GM18508 (cell line): ENCODE measurements around the gene CNOT6.

Experiments
- ATAC-seq: cut with Tn5 transposase; IDR thresholded peaks from one replicate; pipeline ENCODE4 v1.9.1; 2021; ENCODE audit warnings: moderate number of reproducible peaks; ENCODE audit not compliant: insufficient read depth, unreplicated experiment

Gene CNOT6

DNA sequence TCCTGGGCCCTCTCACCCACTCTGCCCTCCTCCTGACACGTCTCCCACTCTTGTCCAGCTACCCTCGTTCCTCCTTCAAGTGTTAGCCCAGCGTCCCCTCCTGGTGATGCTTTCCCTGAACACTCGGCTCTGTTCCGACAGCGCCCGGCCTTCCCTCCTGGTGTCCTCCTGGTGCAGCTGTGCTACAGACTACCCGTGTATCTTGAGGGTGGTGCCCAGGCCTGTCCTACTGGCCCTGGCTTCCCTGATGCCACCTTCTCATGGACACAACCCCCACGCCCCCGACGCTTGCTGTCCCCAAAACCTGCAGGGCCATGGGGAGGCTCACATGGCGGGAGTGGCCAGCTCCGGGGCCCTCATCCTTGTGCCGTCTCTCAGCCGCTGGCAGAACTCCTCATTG, 118.5 kb downstream of the CNOT6 start:
- no peak for ATAC-seq

GRCh38 chr5:180613188-180613813, 119.1 kb downstream of the CNOT6 start:
- no peak for ATAC-seq

GRCh38 chr5:180613814-180614188, 119.6 kb downstream of the CNOT6 start:
- ATAC-seq = no peak

- ATAC-seq = no peak
Measured at GRCh38 chr5:180618487-180618828, 124.3 kb downstream of the CNOT6 start.

GRCh38 chr5:180618829-180619562, 124.8 kb downstream of the CNOT6 start:
- no peak for ATAC-seq

DNA sequence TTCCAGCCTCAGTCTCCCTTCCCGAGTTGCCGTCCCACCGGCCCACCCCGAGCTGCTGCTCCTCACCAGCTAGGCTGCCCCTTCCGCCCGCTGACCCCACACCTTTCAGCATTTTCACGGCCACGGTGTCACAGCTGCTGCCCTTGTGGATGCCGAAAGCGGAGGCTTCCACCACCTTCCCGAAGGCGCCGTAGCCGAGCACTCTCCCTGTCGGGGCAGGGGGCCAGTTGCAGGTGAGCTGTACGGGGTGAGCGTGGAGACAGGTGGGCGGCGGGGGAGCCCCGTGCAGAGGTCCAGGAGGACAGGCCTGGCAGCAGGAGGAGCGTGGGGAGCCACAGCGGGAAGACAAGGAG, 125.4 kb downstream of the CNOT6 start:
- ATAC-seq = no peak

DNA sequence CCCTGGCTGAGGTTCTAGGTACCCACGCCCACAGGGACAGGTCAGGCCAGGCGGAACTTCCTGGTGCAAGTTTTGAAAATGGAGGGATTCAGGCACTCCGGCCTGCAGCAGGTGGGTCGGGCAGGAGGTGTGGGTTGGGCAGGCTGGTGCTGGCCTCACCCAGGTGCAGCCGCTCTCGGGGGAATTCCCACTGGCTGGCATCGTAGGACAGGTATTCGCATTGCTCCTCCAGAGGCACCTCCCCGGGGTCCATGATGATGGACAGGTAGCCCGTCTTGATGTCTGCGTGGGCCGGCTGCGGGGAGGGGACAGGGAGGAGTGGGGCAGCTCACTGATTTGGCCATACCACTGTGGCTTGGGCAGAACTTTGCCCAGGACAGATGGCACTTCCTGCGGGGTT, 125.8 kb downstream of the CNOT6 start:
- no peak for ATAC-seq

DNA sequence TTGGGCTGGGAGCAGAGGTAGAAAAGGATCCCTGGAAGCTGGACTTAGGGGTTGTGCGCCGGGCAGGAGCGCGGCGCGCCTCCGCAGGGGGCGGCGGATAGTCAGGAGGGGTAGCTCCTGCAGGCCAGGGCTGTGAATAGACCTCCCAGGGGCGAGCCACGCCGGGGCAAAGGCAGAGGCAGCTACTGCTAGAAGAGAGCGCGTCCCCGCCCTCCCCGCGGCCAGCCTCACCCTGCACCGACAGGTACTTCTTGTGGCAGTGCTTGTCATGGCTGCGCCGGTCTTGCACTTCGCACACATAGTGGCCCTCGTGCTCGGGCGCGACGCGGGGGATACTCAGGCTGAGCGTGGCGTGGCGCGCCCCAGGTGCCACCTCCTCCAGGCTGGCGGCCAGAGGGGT, 127.1 kb downstream of the CNOT6 start:
- no peak for ATAC-seq

DNA sequence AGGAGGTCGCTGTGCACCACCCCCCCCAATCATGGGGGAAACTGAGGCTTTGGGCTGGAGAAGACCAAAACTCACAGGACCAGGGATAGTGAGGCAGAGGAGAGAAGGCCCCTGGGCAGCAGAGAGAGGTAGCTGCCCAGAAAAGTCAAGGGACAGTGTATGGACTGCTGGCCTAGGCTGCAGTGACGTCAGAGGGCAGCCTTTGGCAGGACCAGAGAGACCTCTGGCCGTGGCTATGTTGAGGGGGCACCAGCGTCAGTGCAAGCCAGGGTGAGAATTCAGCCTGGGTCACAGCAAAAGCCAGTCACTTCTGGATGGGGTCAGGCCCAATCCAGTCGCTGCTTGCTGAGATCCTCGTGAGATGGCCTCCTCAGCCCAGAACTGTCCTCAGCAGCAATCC, 128.7 kb downstream of the CNOT6 start:
- ATAC-seq = no peak

- no peak for ATAC-seq
Measured at GRCh38 chr5:180623411-180623834, 129.2 kb downstream of the CNOT6 start.

DNA sequence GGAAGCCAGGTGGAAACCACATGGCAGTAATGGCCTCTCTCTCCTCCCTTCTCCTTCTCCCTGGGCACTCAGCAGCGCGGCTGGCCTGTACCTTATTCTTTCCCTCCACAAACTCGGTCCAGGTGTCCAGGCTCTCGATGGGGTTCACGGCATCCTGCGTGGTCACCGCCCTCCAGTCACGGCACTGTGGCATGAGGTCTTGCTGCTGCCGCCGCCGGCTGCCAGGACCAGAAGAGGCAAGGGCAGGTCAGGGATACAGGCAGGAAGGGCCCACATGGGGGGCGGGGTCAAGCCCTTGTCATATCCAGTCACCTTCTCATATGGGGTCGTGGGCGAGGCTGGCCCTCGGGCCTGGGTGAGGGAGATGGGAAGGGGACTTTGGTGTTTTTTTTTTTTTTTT, 129.7 kb downstream of the CNOT6 start:
- no peak for ATAC-seq

DNA sequence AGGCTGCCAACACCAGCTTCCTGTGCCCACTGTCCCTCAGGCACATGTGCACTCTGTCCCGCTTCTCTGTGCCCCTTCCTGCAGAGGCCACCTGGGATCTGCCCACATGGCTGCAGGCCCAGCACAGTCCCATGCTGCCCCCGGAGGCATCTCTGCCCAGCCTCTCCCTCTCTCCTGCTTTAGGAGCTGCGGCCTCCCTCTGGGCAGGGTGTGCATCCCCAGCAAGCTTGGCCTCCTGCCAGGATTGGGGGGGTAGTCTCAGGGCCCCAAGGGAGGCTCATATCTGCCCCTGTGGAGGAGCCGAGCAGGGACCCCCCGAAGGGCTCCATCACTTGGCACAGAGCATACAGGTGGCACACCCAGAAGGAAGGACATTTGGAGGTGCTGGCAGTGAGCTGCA, 130.4 kb downstream of the CNOT6 start:
- ATAC-seq = no peak

DNA sequence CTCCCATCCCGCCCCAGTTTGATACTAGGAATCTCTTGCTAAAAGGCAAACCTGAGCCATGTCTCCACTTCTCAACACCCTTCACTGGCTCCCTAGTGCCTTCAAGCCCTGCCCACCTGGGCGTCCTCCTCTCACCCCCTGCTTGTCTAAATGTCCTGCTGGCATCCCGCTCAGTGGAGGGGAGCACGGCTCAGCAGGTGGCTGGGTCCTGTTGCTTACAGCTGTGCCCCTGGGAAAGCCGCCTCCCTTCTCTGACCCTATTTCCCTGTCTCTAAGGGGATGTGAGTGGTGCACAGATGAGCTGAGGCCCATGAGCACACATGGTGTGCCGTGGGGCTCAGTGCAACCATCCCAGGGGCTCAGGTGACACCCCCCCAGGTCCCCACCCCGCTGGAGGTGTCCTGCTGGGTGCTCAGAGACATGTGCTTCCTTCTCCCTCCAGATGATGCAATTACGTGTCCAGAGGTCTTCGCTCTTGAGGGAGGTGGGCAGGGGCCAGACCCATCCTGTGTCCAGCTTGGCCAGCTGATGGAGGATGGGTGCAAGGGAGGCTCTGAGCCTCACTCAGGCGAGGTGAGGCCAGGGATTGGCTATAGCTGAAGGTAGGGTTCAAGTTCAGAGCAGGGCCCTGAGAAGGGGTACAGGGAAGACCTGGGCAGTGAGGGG, 131.1 kb downstream of the CNOT6 start:
- no peak for ATAC-seq

- no peak for ATAC-seq
Measured at GRCh38 chr5:180625791-180626660, 131.8 kb downstream of the CNOT6 start.

- no peak for ATAC-seq
Measured at GRCh38 chr5:180626661-180627385, 132.6 kb downstream of the CNOT6 start.

GRCh38 chr5:180627386-180628120, 133.4 kb downstream of the CNOT6 start:
- ATAC-seq = no peak
